Esophagus muscularis mucosa (tissue), 4 donors: ENCODE data around the gene PDE8B.

Experiments
- CTCF ChIP-seq, 3 experiments: fragments of 200-600 bp in 2 of 3; fragments of 450-650 bp in 1 of 3; sonication (generic) in 2 of 3; IDR thresholded peaks; one replicate each; pipeline ENCODE4 v1.5.1; 2017 to 2019; ENCODE audit warnings: antibody characterized with exemption in 3 of 3, mild to moderate bottlenecking in 2 of 3, moderate library complexity in 1 of 3
- EP300 ChIP-seq: sonication (generic); formaldehyde crosslinking; IDR thresholded peaks from one replicate; pipeline ENCODE4 v1.6.1; 2017; ENCODE audit warnings: antibody characterized with exemption
- POLR2A ChIP-seq: fragments of 450-650 bp; IDR thresholded peaks from one replicate; pipeline ENCODE4 v1.6.1; 2017; ENCODE audit warnings: antibody characterized with exemption, moderate library complexity, mild to moderate bottlenecking, low read depth
- POLR2AphosphoS5 ChIP-seq, 2 donors: sonication (generic); formaldehyde crosslinking; IDR thresholded peaks; one replicate each; pipeline ENCODE4 v1.6.1; 2017; ENCODE audit warnings: antibody characterized with exemption in 2 of 2

- TF ChIP-seq CTCF (IDR thresholded peaks at IDR 0.05) (no peak), POLR2A (no peak), POLR2AphosphoS5 (IDR thresholded peaks at IDR 0.05) (no peak), EP300 (no peak)
Measured at GRCh38 chr5:77443670-77444069, 233.2 kb downstream of the PDE8B start.
